Endodermal cell (in vitro differentiated cells): Measurements from ENCODE around the gene IGLON5. TPM values are rescaled to one million over a fixed set of nuclear protein-coding genes. Genes with fewer than 3 reads are reported as not detected.

Experiments
- DNase-seq: peaks from one replicate; pipeline ENCODE4 v3.0.0-alpha.2; 2017
- H3K27ac ChIP-seq: 2 replicates; pipeline ENCODE4 v1.5.1; 2013; ENCODE audit warnings: mild to moderate bottlenecking, low read depth, low read length, moderate library complexity
- H3K27me3 ChIP-seq: 2 replicates; pipeline ENCODE4 v1.6.1; 2013; ENCODE audit warnings: mild to moderate bottlenecking, low read length, moderate library complexity; ENCODE audit not compliant: insufficient read depth, control insufficient read depth, poor library complexity, severe bottlenecking
- H3K36me3 ChIP-seq: 2 replicates; pipeline ENCODE4 v1.7.0; 2013; ENCODE audit warnings: mild to moderate bottlenecking, low read length, moderate library complexity; ENCODE audit not compliant: control insufficient read depth, insufficient read depth
- H3K4me1 ChIP-seq: one replicate; pipeline ENCODE4 v1.7.0; 2013; ENCODE audit warnings: low read length; ENCODE audit not compliant: control insufficient read depth, insufficient read depth
- H3K4me3 ChIP-seq: 2 replicates; pipeline ENCODE4 v1.5.1; 2013; ENCODE audit warnings: mild to moderate bottlenecking, low read length, moderate library complexity
- H3K9ac ChIP-seq: 2 replicates; pipeline ENCODE4 v1.6.1; 2013; ENCODE audit warnings: mild to moderate bottlenecking, low read length, moderate library complexity; ENCODE audit not compliant: poor library complexity, severe bottlenecking; ENCODE audit errors: extremely low read depth
- H3K9me3 ChIP-seq: 2 replicates; pipeline ENCODE4 v1.6.1; 2013; ENCODE audit warnings: mild to moderate bottlenecking, low read length, moderate library complexity; ENCODE audit not compliant: control insufficient read depth
- H3K27ac Mint-ChIP-seq: 2 replicates; pipeline ENCODE4 v1.8.0; 2020; ENCODE audit warnings: mixed read lengths
- H3K27me3 Mint-ChIP-seq: 2 replicates; pipeline ENCODE4 v1.8.0; 2021; ENCODE audit warnings: mild to moderate bottlenecking, mixed read lengths; ENCODE audit not compliant: insufficient read depth
- H3K36me3 Mint-ChIP-seq: 2 replicates; pipeline ENCODE4 v1.8.0; 2020; ENCODE audit warnings: low read depth, mixed read lengths
- H3K4me1 Mint-ChIP-seq: 2 replicates; pipeline ENCODE4 v1.8.0; 2020; ENCODE audit warnings: mixed read lengths
- H3K4me3 Mint-ChIP-seq: 2 replicates; pipeline ENCODE4 v1.8.0; 2020; ENCODE audit warnings: mild to moderate bottlenecking, moderate library complexity, mixed read lengths
- H3K9me3 Mint-ChIP-seq: 2 replicates; pipeline ENCODE4 v1.8.0; 2020; ENCODE audit warnings: mild to moderate bottlenecking, mixed read lengths
- CTCF ChIP-seq: fragments of 200-600 bp; sonication (generic); conservative IDR thresholded peaks from 2 replicates; pipeline ENCODE4 v1.5.0; 2021; ENCODE audit warnings: antibody characterized with exemption, mild to moderate bottlenecking
- WGBS, 2 experiments: methylation state at CpG; one replicate each; pipeline versions ENCODE4 v1.1.5 to v1.1.7; 2013; ENCODE audit warnings: missing lambda C conversion rate in 2 of 2, mixed read lengths in 1 of 2; ENCODE audit not compliant: insufficient coverage in 1 of 2, insufficient read length in 1 of 2; 5-methylcytosine and 5-hydroxymethylcytosine counted together
- total RNA-seq, 2 donors: library from RNA; stranded (reverse); fragmentation: NEBNext Ultra II Directional in 1 of 2; extraction: Animal tissue kit (Norgen Biotek cat#: 25700) in 1 of 2; gene quantifications; 2 replicates in 1 of 2; 3 replicates in 1 of 2; pipeline ENCODE4 v1.2.1, GENCODE V29; 2021

IGLON5 gene
- total RNA-seq, 2 donors from 2014 or later: 42.7 to 49.4 TPM

GRCh38 chr19:51331716-51332115, 20.3 kb downstream of the IGLON5 start:
- no peaks in the 10 kb centered on the region for H3K27me3 ChIP-seq
- Mint-ChIP-seq H3K36me3 (peaks cover 53% of the 10 kb centered on the region), H3K4me1 (peaks cover 2% of the 10 kb centered on the region), H3K27me3 (no peaks in the 10 kb centered on the region), H3K9me3 (peaks cover 3% of the 10 kb centered on the region), H3K4me3 (no peak overlapping the region), H3K27ac (no peak overlapping the region)
- H3K4me1 ChIP-seq: no peaks in the 10 kb centered on the region
- no peaks in the 10 kb centered on the region for H3K9me3 ChIP-seq
- no peak overlapping the region for H3K9ac ChIP-seq
- no peak overlapping the region for H3K27ac ChIP-seq
- no peak overlapping the region for H3K4me3 ChIP-seq
- WGBS, 2 experiments: 96% methylated on average over 6 of the region's 6 CpGs
- H3K36me3 ChIP-seq: peaks cover 21% of the 10 kb centered on the region
- no peak for DNase-seq
- no peak for TF ChIP-seq CTCF

GRCh38 chr19:51333836-51334460, 22.5 kb downstream of the IGLON5 start:
- no peak for TF ChIP-seq CTCF
- Mint-ChIP-seq H3K4me1 (peaks cover 5% of the 10 kb centered on the region), H3K27ac (no peak overlapping the region), H3K9me3 (peaks cover 3% of the 10 kb centered on the region), H3K27me3 (no peaks in the 10 kb centered on the region), H3K36me3 (peaks cover 51% of the 10 kb centered on the region), H3K4me3 (no peak overlapping the region)
- WGBS, 2 experiments: 92 to 94% methylated on average over 7 to 13 of the region's 13 CpGs
- peak; percentile 79 for DNase-seq
- H3K36me3 ChIP-seq: peaks cover 21% of the 10 kb centered on the region
- no peak overlapping the region for H3K9ac ChIP-seq
- no peak overlapping the region for H3K27ac ChIP-seq
- peaks cover 3% of the 10 kb centered on the region for H3K4me1 ChIP-seq
- H3K9me3 ChIP-seq: no peaks in the 10 kb centered on the region
- H3K4me3 ChIP-seq: no peak overlapping the region
- no peaks in the 10 kb centered on the region for H3K27me3 ChIP-seq

- H3K9me3 Mint-ChIP-seq: no peaks in the 10 kb centered on the region
- Histone ChIP-seq H3K27ac (no peak overlapping the region), H3K9ac (no peak overlapping the region), H3K36me3 (peaks cover 2% of the 10 kb centered on the region), H3K9me3 (no peaks in the 10 kb centered on the region), H3K4me3 (no peak overlapping the region), H3K27me3 (no peaks in the 10 kb centered on the region), H3K4me1 (peaks cover 7% of the 10 kb centered on the region)
- no peak for TF ChIP-seq CTCF
- WGBS, 2 experiments: 96% methylated on average over 6 to 13 of the region's 13 CpGs
- H3K4me3 Mint-ChIP-seq: no peak overlapping the region
- no peak overlapping the region for H3K27ac Mint-ChIP-seq
- peak; percentile 42 for DNase-seq
- peaks cover 7% of the 10 kb centered on the region for H3K27me3 Mint-ChIP-seq
- H3K4me1 Mint-ChIP-seq: peaks cover 16% of the 10 kb centered on the region
- peaks cover 22% of the 10 kb centered on the region for H3K36me3 Mint-ChIP-seq
Observed at GRCh38 chr19:51337141-51337860, 25.9 kb downstream of the IGLON5 start.
